Measurements from ENCODE around the gene CCND2. TPM values are rescaled to one million over a fixed set of nuclear protein-coding genes. Genes with fewer than 3 reads are reported as not detected.

The CCND2 gene
- total RNA-seq, 1 experiment from 2014 or later: 194 TPM

- TF ChIP-seq AR (CRISPR knock-in tag; IDR thresholded peaks at IDR 0.05) (no peak), CBFB (CRISPR knock-in tag; IDR thresholded peaks at IDR 0.05; ENCODE audit: low read depth) (no peak), ZNF671 (CRISPR knock-in tag; IDR thresholded peaks at IDR 0.05) (no peak)
Observed at GRCh38 chr12:4224206-4224889, 49.2 kb upstream of the CCND2 start (continued).

GRCh38 chr12:4225571-4225970 is 48.0 kb upstream of the CCND2 start:
- H3K4me3 Mint-ChIP-seq: no peak overlapping the region

GRCh38 chr12:4227046-4227445 is 46.5 kb upstream of the CCND2 start:
- Mint-ChIP-seq H3K36me3 (peaks cover 2% of the 10 kb centered on the region; the same call in 1 of the 2 replicates), H3K9me3 (peaks cover 8% of the 10 kb centered on the region), H3K4me3 (no peak overlapping the region), H3K27me3 (ENCODE audit: low read depth) (no peaks in the 10 kb centered on the region; the same call in 1 of the 2 replicates), H3K27ac (0 out of 2 replicates have a peak overlapping the region, but pooled peaks have one; percentile 0), H3K4me1 (peaks cover 16% of the 10 kb centered on the region)
- TF ChIP-seq ELF4 (CRISPR knock-in tag; IDR thresholded peaks at IDR 0.05; ENCODE audit: low read depth): no peak
- no peak for TF ChIP-seq MLX (CRISPR knock-in tag; IDR thresholded peaks at IDR 0.05)
- no peak for TF ChIP-seq NFE2L1 (CRISPR knock-in tag; IDR thresholded peaks at IDR 0.05)
- no peak for DNase-seq (ENCODE audit: low spot score)
- ATAC-seq: no peak
- ChIA-PET CTCF (no interaction called here), POLR2A (no interaction called here)

More at GRCh38 chr12:4225571-4225970, 48.0 kb upstream of the CCND2 start:
- Mint-ChIP-seq H3K4me1 (peaks cover 16% of the 10 kb centered on the region), H3K27me3 (ENCODE audit: low read depth) (no peaks in the 10 kb centered on the region; the same call in 1 of the 2 replicates), H3K27ac (no peak overlapping the region), H3K36me3 (no peaks in the 10 kb centered on the region; the same call in 1 of the 2 replicates), H3K9me3 (peaks cover 8% of the 10 kb centered on the region)
- DNase-seq (ENCODE audit: low spot score): no peak
- ChIA-PET POLR2A (no interaction called here), CTCF (no interaction called here)
- TF ChIP-seq AR (CRISPR knock-in tag; IDR thresholded peaks at IDR 0.05) (no peak), SP1 (CRISPR knock-in tag; conservative IDR thresholded peaks at IDR 0.05) (no peak), ZNF263 (CRISPR knock-in tag; IDR thresholded peaks at IDR 0.05; ENCODE audit: low read depth) (no peak), ELF4 (CRISPR knock-in tag; IDR thresholded peaks at IDR 0.05; ENCODE audit: low read depth) (no peak)
- ATAC-seq: no peak

GRCh38 chr12:4228122-4228580 is 45.4 kb upstream of the CCND2 start:
- Mint-ChIP-seq H3K36me3 (0 out of 2 replicates have a peak, but pooled peaks cover 2% of the 10 kb centered on the region), H3K4me1 (peaks cover 16% of the 10 kb centered on the region), H3K9me3 (no peaks in the 10 kb centered on the region), H3K27ac (peak overlapping the region; percentile 75), H3K27me3 (ENCODE audit: low read depth) (no peaks in the 10 kb centered on the region; the same call in 1 of the 2 replicates), H3K4me3 (peak overlapping the region; percentile 67)
- ChIA-PET CTCF (interaction anchor here (0.6 to 2.2 kb wide), 28 partner anchors 13 to 928 kb away, joined by 3 to 22 read pairs (median 4); partner anchors contain the start of gene CCND2), POLR2A (interaction anchor here (0.8 to 2.1 kb wide), 6 partner anchors 41 to 111 kb away, joined by 3 to 9 read pairs (median 4); partner anchors contain the start of gene CCND2)
- ATAC-seq (peak; percentile 88), DNase-seq (ENCODE audit: low spot score) (peak; percentile 56)
- TF ChIP-seq TEAD4 (CRISPR knock-in tag; IDR thresholded peaks at IDR 0.05) (no peak), CBFB (CRISPR knock-in tag; IDR thresholded peaks at IDR 0.05; ENCODE audit: low read depth) (no peak), ZBTB43 (CRISPR knock-in tag; IDR thresholded peaks at IDR 0.05) (no peak), MAX (CRISPR knock-in tag; IDR thresholded peaks at IDR 0.05) (no peak; the same call in 1 of the 2 replicates), OVOL2 (CRISPR knock-in tag; IDR thresholded peaks at IDR 0.05; ENCODE audit: borderline replicate concordance) (no peak), MLX (CRISPR knock-in tag; IDR thresholded peaks at IDR 0.05) (no peak), FOXP1 (CRISPR knock-in tag; IDR thresholded peaks at IDR 0.05; ENCODE audit: borderline replicate concordance) (no peak), USF1 (CRISPR knock-in tag; IDR thresholded peaks at IDR 0.05) (peak; percentile 81), ZNF138 (CRISPR knock-in tag; conservative IDR thresholded peaks at IDR 0.05) (no peak), USF2 (CRISPR knock-in tag; IDR thresholded peaks at IDR 0.05) (peak; percentile 81)
